Gastroesophageal sphincter (tissue), 4 donors: Measurements from ENCODE around the gene SHISAL1. TPM values are rescaled to one million over a fixed set of nuclear protein-coding genes. Genes with fewer than 3 reads are reported as not detected.

Experiments used
- ATAC-seq: fragments of 150-250 bp; one replicate; pipeline ENCODE4 v1.9.1; 2016; ENCODE audit warnings: mild to moderate bottlenecking, moderate library complexity
- H3K27ac ChIP-seq, 4 donors: fragments of 200-600 bp; sonication (generic) in 3 of 4; 1 replicate in 3 of 4; 2 replicates in 1 of 4; pipeline ENCODE4 v1.5.1; 2016 to 2019
- H3K27me3 ChIP-seq: fragments of 200-600 bp; sonication (generic); one replicate; pipeline ENCODE4 v1.5.1; 2019
- H3K36me3 ChIP-seq, 2 donors: fragments of 200-600 bp; sonication (generic); one replicate each; pipeline ENCODE4 v1.5.1; 2019; ENCODE audit warnings: control low read depth in 1 of 2
- H3K4me1 ChIP-seq, 3 donors: fragments of 200-600 bp; sonication (generic); 1 replicate in 2 of 3; 2 replicates in 1 of 3; pipeline ENCODE4 v1.5.1; 2016 to 2019; ENCODE audit warnings: control low read depth in 2 of 3
- H3K4me3 ChIP-seq, 2 donors: fragments of 200-600 bp; sonication (generic); one replicate each; pipeline ENCODE4 v1.5.1; 2019; ENCODE audit warnings: mild to moderate bottlenecking in 1 of 2, moderate library complexity in 1 of 2
- H3K9me3 ChIP-seq, 3 donors: fragments of 200-600 bp; sonication (generic); one replicate each; pipeline ENCODE4 v1.5.1; 2017 to 2019; ENCODE audit warnings: control low read depth in 2 of 3
- EP300 ChIP-seq: sonication (generic); formaldehyde crosslinking; IDR thresholded peaks from one replicate; pipeline ENCODE4 v1.6.1; 2017; ENCODE audit warnings: antibody characterized with exemption, mild to moderate bottlenecking
- POLR2A ChIP-seq, 2 donors: fragments of 450-650 bp; IDR thresholded peaks; one replicate each; pipeline ENCODE4 v1.6.1; 2017; ENCODE audit warnings: antibody characterized with exemption in 2 of 2, mild to moderate bottlenecking in 2 of 2, moderate library complexity in 1 of 2
- POLR2AphosphoS5 ChIP-seq: sonication (generic); formaldehyde crosslinking; IDR thresholded peaks from one replicate; pipeline ENCODE4 v1.6.1; 2017; ENCODE audit warnings: antibody characterized with exemption
- WGBS, 2 donors: methylation state at CpG; one replicate each; pipeline ENCODE4 v1.1.5; 2018; ENCODE audit warnings: low coverage in 1 of 2; 5-methylcytosine and 5-hydroxymethylcytosine counted together
- total RNA-seq, 4 donors: library from RNA; depleted of rRNA; stranded (reverse); fragments of >200 nt; gene quantifications; one replicate each; pipeline ENCODE4 v1.1.0, GENCODE V29; 2016
- TF ChIP-seq, protein P1 (sequence below), 4 experiments: fragments of 200-600 bp in 2 of 4; fragments of 450-650 bp in 2 of 4; sonication (generic) in 1 of 4; IDR thresholded peaks; one replicate each; pipeline ENCODE4 v1.5.1; 2017 to 2019; ENCODE audit warnings: antibody characterized with exemption in 4 of 4, mild to moderate bottlenecking in 2 of 4, moderate library complexity in 2 of 4

The SHISAL1 gene
- total RNA-seq, 4 donors from 2014 or later = 4.5 to 23.1 (median 6.2) TPM

DNA sequence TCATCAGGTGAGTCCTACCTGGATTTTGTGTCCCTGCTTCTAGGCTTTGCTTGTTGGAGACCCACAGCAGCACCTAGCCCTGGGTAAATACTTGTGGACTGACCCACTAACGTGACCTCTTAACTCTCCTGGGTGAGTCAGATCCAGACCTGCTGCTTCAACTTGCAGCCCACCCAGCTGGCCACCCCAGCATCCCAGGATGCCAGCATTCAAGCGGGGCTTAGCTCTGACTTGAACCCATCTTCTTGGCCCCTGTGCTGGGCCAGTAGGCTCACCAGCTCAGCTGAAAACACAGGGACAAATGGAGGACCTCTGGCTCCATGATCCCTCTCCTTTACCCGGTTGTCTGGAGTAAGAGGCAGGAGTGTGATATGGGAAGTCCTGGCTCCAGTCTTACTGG, 98.6 kb downstream of the SHISAL1 start:
- ATAC-seq = no peak
- peaks cover 4% of the 10 kb centered on the region for H3K27me3 ChIP-seq
- TF ChIP-seq POLR2AphosphoS5 = no peak
- no peak for TF ChIP-seq EP300
- TF ChIP-seq POLR2A (IDR thresholded peaks at IDR 0.05) = no peak
- TF ChIP-seq, protein P1, sequence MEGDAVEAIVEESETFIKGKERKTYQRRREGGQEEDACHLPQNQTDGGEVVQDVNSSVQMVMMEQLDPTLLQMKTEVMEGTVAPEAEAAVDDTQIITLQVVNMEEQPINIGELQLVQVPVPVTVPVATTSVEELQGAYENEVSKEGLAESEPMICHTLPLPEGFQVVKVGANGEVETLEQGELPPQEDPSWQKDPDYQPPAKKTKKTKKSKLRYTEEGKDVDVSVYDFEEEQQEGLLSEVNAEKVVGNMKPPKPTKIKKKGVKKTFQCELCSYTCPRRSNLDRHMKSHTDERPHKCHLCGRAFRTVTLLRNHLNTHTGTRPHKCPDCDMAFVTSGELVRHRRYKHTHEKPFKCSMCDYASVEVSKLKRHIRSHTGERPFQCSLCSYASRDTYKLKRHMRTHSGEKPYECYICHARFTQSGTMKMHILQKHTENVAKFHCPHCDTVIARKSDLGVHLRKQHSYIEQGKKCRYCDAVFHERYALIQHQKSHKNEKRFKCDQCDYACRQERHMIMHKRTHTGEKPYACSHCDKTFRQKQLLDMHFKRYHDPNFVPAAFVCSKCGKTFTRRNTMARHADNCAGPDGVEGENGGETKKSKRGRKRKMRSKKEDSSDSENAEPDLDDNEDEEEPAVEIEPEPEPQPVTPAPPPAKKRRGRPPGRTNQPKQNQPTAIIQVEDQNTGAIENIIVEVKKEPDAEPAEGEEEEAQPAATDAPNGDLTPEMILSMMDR (IDR thresholded peaks at IDR 0.05) = no peak
- H3K27ac ChIP-seq = no peak overlapping the region
- no peak overlapping the region for H3K4me3 ChIP-seq
- peaks cover 0 to 16% (median 10%) of the 10 kb centered on the region in 3 donors for H3K4me1 ChIP-seq
- no peaks in the 10 kb centered on the region for H3K36me3 ChIP-seq
- WGBS, 2 donors = 87% methylated on average over 3 of the region's 3 CpGs; no CpG with 5 or more reads in 1 of the 2 donors
- H3K9me3 ChIP-seq = peaks cover 0 to 25% (median 0%) of the 10 kb centered on the region in 3 donors

DNA sequence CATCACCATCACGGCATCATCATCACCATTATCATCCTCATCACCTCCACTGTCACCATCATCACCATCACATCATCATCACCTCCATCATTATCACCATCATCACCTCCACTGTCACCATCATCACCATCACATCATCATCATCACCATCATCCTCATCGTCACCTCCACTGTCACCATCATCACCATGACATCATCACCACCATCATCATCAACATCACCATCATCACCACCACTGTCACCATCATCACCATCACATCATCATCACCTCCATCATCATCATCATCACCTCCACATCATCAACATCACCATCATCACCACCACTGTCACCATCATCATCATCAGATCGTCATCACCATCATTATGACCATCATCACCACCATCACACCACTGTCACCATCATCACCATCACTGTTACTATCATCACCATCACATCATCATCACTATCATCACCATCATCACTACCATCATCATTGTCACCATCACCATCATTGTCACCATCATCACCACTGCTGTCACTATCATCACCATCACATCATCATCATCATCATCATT, 99.2 kb downstream of the SHISAL1 start:
- no peak overlapping the region for H3K4me3 ChIP-seq
- H3K27me3 ChIP-seq = no peaks in the 10 kb centered on the region
- peaks cover 0 to 16% (median 10%) of the 10 kb centered on the region in 3 donors for H3K4me1 ChIP-seq
- no peak for ATAC-seq
- WGBS, 2 donors = 90 to 93% methylated on average over 3 of the region's 3 CpGs
- TF ChIP-seq POLR2A (IDR thresholded peaks at IDR 0.05) = no peak
- no peak for TF ChIP-seq EP300
- TF ChIP-seq, protein P1 (IDR thresholded peaks at IDR 0.05) = no peak
- H3K27ac ChIP-seq = no peak overlapping the region
- peaks cover 0 to 31% (median 0%) of the 10 kb centered on the region in 3 donors for H3K9me3 ChIP-seq
- H3K36me3 ChIP-seq = no peaks in the 10 kb centered on the region

DNA sequence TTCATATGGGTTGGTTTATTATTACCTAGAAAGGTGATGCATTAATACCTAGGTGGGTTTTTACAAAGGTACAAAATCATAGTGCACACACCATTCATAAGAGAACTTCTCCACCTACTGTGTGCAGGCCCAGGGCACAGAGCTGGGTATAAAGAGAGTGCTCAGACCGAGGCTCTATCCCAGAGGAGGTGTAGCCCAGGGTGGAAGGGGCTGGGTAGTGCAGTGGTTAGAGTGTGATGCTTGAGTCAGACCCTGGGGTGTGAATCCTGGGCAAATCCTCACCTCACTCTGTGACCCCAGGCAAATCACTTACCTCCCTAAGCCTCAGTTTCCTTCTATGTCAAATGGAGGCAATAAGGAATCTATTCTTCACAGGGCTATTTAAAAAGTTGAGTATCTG, 99.8 kb downstream of the SHISAL1 start:
- Histone ChIP-seq H3K27ac (peak overlapping the region in 1 of 4 donors; percentile 31), H3K27me3 (no peaks in the 10 kb centered on the region), H3K4me1 (peaks cover 0 to 16% (median 10%) of the 10 kb centered on the region in 3 donors), H3K9me3 (peaks cover 0 to 31% (median 0%) of the 10 kb centered on the region in 3 donors), H3K36me3 (no peaks in the 10 kb centered on the region), H3K4me3 (no peak overlapping the region)
- ATAC-seq = no peak
- 75% methylated on average over 1 of the region's 1 CpG; no CpG with 5 or more reads in 1 of the 2 donors for WGBS, 2 donors
- no peak for TF ChIP-seq POLR2AphosphoS5
- no peak for TF ChIP-seq EP300
- TF ChIP-seq, protein P1 (IDR thresholded peaks at IDR 0.05) = no peak
- TF ChIP-seq POLR2A (IDR thresholded peaks at IDR 0.05) = no peak

DNA sequence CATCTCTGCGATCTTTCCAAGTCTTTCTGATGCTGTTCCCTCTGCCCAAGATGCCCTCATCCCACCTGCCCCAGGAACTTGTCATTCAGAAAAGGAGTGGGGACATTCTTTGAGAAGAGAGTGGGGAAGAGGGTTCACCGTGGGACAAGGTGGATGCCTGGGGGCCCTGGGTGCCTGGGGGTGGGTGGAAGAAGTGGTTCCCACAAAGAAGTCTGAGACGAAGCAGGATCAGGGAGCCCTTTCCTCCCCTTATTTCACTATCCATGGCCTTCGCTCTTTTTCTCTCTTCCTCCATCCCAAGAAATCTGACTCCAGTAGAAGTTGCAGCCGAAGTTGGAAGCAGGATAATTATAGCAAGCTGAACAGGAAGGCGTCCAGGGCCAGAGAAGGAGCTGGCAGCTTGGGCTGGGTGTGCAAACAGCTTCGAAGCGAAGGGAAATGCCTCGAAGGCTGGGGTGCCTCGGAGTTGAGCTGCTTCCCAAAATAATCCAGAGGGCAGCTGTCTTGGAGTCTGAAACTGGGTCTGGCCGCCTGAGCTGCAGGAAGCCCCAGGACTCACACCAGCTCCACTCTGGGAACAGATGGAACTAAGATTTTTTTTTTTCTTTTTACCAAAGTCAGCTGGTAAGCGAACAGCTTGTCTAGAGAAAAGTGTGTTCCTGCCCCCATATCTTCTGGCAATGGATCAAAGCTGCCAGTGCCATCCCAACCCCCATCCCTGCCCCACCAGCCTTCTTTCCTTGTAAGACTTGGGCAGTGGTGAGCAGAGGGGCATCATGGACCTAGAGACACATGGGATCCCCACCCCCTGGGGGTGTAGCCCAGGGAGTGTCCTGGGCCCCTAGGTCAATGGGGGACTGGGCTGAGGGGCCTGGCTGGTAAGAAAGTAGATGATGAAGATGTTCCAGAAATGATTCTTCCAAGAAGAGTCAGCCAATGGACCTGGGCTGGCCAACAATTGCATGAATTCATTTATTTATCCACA, 100.5 kb downstream of the SHISAL1 start:
- H3K9me3 ChIP-seq = peaks cover 0 to 31% (median 0%) of the 10 kb centered on the region in 3 donors
- TF ChIP-seq EP300 (no peak), POLR2AphosphoS5 (no peak), POLR2A (IDR thresholded peaks at IDR 0.05) (no peak)
- TF ChIP-seq, protein P1 (IDR thresholded peaks at IDR 0.05) = no peak
- H3K4me1 ChIP-seq = peaks cover 0 to 16% (median 10%) of the 10 kb centered on the region in 3 donors
- H3K4me3 ChIP-seq = no peak overlapping the region
- H3K27me3 ChIP-seq = no peaks in the 10 kb centered on the region
- peak overlapping the region in 3 of 4 donors; percentile 22 to 43 (median 31) for H3K27ac ChIP-seq
- no peaks in the 10 kb centered on the region for H3K36me3 ChIP-seq
- peak; percentile 56 for ATAC-seq
- WGBS, 2 donors = 18 to 21% methylated on average over 7 to 10 of the region's 12 CpGs
